ENCODE measurements around the gene NMUR1.

- TF ChIP-seq POLR2AphosphoS5 (IDR thresholded peaks at IDR 0.05) = no peak
- TF ChIP-seq POLR2A (IDR thresholded peaks at IDR 0.05) = no peak
- TF ChIP-seq CTCF (IDR thresholded peaks at IDR 0.05) = no peak
These were observed 8.8 kb downstream of the NMUR1 start for GRCh38 chr2:231521443-231521842.
